ENCODE results near the gene EXOSC5. TPM values are rescaled to one million over a fixed set of nuclear protein-coding genes. Genes with fewer than 3 reads are reported as not detected.

Gene EXOSC5
- total and polyA plus RNA-seq, 2 of the 13 experiments (the other 11 are each of a cell fraction or from before 2014, with no cell fraction given), result 24.1 to 26.5 TPM

DNA sequence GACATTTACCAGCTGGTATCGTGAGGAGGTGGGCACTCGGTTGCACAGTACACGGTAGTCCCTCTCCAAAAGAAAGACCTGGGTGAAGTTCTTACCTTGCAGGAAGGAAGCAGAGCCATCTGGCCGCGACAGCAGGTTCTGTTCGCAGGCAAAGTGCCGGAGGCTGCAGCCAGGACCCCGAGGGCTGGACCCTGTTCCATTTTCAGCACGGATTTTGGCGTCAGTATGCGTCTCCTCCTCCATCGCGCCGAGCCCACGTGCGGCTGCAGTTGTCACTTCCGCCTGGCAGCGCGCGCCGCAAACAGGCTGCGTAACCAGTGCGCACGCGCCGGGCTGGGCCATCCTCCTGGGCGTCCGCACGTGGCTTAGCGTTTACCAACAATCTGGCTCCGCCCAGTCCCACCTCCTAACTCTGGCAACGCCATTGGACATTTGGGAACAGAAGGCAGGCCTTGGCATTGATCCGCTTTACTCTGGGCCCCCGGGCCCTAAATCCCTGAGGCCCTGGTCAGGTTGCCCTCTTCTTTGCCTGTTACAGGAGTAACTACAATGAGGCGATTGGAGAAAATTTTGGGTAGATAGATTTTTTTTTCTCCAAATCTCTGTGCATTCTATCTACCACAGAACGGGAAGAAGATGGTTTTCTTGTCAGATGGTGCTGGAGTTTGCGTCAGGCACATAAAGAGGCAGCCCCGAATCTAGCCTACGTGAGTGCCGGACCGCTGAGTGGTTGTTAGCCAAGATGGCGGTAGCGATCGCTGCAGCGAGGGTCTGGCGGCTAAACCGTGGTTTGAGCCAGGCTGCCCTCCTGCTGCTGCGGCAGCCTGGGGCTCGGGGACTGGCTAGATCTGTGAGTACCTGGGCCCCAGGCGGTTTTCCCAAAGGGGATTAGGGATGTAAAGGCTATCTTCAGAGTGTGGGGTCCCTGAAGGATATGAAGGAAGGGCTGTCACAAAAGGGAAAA is at the start of gene EXOSC5, which contains the start of gene BCKDHA (continued):
- TF ChIP-seq, protein P1, sequence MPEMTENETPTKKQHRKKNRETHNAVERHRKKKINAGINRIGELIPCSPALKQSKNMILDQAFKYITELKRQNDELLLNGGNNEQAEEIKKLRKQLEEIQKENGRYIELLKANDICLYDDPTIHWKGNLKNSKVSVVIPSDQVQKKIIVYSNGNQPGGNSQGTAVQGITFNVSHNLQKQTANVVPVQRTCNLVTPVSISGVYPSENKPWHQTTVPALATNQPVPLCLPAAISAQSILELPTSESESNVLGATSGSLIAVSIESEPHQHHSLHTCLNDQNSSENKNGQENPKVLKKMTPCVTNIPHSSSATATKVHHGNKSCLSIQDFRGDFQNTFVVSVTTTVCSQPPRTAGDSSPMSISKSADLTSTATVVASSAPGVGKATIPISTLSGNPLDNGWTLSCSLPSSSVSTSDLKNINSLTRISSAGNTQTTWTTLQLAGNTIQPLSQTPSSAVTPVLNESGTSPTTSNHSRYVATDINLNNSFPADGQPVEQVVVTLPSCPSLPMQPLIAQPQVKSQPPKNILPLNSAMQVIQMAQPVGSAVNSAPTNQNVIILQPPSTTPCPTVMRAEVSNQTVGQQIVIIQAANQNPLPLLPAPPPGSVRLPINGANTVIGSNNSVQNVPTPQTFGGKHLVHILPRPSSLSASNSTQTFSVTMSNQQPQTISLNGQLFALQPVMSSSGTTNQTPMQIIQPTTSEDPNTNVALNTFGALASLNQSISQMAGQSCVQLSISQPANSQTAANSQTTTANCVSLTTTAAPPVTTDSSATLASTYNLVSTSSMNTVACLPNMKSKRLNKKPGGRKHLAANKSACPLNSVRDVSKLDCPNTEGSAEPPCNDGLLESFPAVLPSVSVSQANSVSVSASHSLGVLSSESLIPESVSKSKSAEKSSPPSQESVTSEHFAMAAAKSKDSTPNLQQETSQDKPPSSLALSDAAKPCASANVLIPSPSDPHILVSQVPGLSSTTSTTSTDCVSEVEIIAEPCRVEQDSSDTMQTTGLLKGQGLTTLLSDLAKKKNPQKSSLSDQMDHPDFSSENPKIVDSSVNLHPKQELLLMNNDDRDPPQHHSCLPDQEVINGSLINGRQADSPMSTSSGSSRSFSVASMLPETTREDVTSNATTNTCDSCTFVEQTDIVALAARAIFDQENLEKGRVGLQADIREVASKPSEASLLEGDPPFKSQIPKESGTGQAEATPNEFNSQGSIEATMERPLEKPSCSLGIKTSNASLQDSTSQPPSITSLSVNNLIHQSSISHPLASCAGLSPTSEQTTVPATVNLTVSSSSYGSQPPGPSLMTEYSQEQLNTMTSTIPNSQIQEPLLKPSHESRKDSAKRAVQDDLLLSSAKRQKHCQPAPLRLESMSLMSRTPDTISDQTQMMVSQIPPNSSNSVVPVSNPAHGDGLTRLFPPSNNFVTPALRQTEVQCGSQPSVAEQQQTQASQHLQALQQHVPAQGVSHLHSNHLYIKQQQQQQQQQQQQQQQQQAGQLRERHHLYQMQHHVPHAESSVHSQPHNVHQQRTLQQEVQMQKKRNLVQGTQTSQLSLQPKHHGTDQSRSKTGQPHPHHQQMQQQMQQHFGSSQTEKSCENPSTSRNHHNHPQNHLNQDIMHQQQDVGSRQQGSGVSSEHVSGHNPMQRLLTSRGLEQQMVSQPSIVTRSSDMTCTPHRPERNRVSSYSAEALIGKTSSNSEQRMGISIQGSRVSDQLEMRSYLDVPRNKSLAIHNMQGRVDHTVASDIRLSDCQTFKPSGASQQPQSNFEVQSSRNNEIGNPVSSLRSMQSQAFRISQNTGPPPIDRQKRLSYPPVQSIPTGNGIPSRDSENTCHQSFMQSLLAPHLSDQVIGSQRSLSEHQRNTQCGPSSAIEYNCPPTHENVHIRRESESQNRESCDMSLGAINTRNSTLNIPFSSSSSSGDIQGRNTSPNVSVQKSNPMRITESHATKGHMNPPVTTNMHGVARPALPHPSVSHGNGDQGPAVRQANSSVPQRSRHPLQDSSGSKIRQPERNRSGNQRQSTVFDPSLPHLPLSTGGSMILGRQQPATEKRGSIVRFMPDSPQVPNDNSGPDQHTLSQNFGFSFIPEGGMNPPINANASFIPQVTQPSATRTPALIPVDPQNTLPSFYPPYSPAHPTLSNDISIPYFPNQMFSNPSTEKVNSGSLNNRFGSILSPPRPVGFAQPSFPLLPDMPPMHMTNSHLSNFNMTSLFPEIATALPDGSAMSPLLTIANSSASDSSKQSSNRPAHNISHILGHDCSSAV (CRISPR knock-in tag; IDR thresholded peaks at IDR 0.05; ENCODE audit: borderline replicate concordance), result no peak; the same call in 1 of the 2 replicates
- TF ChIP-seq, protein P2, sequence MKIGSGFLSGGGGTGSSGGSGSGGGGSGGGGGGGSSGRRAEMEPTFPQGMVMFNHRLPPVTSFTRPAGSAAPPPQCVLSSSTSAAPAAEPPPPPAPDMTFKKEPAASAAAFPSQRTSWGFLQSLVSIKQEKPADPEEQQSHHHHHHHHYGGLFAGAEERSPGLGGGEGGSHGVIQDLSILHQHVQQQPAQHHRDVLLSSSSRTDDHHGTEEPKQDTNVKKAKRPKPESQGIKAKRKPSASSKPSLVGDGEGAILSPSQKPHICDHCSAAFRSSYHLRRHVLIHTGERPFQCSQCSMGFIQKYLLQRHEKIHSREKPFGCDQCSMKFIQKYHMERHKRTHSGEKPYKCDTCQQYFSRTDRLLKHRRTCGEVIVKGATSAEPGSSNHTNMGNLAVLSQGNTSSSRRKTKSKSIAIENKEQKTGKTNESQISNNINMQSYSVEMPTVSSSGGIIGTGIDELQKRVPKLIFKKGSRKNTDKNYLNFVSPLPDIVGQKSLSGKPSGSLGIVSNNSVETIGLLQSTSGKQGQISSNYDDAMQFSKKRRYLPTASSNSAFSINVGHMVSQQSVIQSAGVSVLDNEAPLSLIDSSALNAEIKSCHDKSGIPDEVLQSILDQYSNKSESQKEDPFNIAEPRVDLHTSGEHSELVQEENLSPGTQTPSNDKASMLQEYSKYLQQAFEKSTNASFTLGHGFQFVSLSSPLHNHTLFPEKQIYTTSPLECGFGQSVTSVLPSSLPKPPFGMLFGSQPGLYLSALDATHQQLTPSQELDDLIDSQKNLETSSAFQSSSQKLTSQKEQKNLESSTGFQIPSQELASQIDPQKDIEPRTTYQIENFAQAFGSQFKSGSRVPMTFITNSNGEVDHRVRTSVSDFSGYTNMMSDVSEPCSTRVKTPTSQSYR (CRISPR knock-in tag; IDR thresholded peaks at IDR 0.05; ENCODE audit: borderline replicate concordance), result peak; percentile 32; the same call in 1 of the 2 replicates
- no peak for TF ChIP-seq ZEB1 (IDR thresholded peaks at IDR 0.05; ENCODE audit: insufficient replicate concordance, low read depth)
- TF ChIP-seq ZBTB42 (CRISPR knock-in tag; IDR thresholded peaks at IDR 0.05), result no peak
- no peak for TF ChIP-seq TRIM24 (CRISPR knock-in tag; IDR thresholded peaks at IDR 0.05)
- TF ChIP-seq ZNF207 (IDR thresholded peaks at IDR 0.05; ENCODE audit: borderline replicate concordance), result no peak
- no peak for TF ChIP-seq POLR2AphosphoS2 (IDR thresholded peaks at IDR 0.05; ENCODE audit: low read depth, low read length)
- TF ChIP-seq GLI4 (CRISPR knock-in tag; IDR thresholded peaks at IDR 0.05; ENCODE audit: borderline replicate concordance), result no peak; the same call in 1 of the 2 replicates
- TF ChIP-seq, protein P3, sequence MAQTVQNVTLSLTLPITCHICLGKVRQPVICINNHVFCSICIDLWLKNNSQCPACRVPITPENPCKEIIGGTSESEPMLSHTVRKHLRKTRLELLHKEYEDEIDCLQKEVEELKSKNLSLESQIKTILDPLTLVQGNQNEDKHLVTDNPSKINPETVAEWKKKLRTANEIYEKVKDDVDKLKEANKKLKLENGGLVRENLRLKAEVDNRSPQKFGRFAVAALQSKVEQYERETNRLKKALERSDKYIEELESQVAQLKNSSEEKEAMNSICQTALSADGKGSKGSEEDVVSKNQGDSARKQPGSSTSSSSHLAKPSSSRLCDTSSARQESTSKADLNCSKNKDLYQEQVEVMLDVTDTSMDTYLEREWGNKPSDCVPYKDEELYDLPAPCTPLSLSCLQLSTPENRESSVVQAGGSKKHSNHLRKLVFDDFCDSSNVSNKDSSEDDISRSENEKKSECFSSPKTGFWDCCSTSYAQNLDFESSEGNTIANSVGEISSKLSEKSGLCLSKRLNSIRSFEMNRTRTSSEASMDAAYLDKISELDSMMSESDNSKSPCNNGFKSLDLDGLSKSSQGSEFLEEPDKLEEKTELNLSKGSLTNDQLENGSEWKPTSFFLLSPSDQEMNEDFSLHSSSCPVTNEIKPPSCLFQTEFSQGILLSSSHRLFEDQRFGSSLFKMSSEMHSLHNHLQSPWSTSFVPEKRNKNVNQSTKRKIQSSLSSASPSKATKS (CRISPR knock-in tag; IDR thresholded peaks at IDR 0.05), result no peak
- TF ChIP-seq NCOA2 (CRISPR knock-in tag; IDR thresholded peaks at IDR 0.05), result no peak
- TF ChIP-seq, protein P4, sequence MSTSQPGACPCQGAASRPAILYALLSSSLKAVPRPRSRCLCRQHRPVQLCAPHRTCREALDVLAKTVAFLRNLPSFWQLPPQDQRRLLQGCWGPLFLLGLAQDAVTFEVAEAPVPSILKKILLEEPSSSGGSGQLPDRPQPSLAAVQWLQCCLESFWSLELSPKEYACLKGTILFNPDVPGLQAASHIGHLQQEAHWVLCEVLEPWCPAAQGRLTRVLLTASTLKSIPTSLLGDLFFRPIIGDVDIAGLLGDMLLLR (CRISPR knock-in tag; IDR thresholded peaks at IDR 0.05), result peak; percentile 99; the same call in 1 of the 2 replicates
